HepG2 (cell line): ENCODE data around the gene ZNF618. TPM values are rescaled to one million over a fixed set of nuclear protein-coding genes. Genes with fewer than 3 reads are reported as not detected.

Experiments used
- ATAC-seq: fragments of 200-7000 bp; cut with Tn5 transposase; 3 replicates; pipeline ENCODE4 v1.9.1; 2020; ENCODE audit warnings: mild to moderate bottlenecking, moderate library complexity
- BruUV-seq: library from RNA; stranded (reverse); fragments of 400-500 nt; replicated peaks from 2 replicates; lab custom pipeline; 2021; lab: Mats Ljungman, UMichigan
- CTCF ChIA-PET: fragments of 300-600 bp; formaldehyde crosslinking; extraction: SDS; loops from one replicate; lab custom pipeline; 2021; ENCODE audit warnings: low total read pairs, inconsistent platforms, low intra/inter-chr PET ratio; lab: Yijun Ruan, JAX
- POLR2A ChIA-PET: fragments of 350-600 bp; sonication (Branson Sonifier 250); formaldehyde crosslinking; loops from one replicate; lab custom pipeline; 2020; ENCODE audit warnings: antibody characterized with exemption, inconsistent platforms; lab: Yijun Ruan, JAX
- DNase-seq: peaks from one replicate; pipeline ENCODE4 v3.0.0-alpha.2; 2015; ENCODE audit warnings: low spot score
- FAIRE-seq: peaks from 3 replicates; lab custom pipeline; 2011; peaks lifted over from hg19 to GRCh38; lab: Jason Lieb, UNC
- H2AFZ ChIP-seq: one replicate; pipeline ENCODE4 v1.6.1; 2011; ENCODE audit warnings: low read length, inconsistent platforms
- H3K27ac ChIP-seq: fragments of 300-600 bp; 3 replicates; pipeline ENCODE4 v1.8.0; 2011; ENCODE audit warnings: mixed run types, mild to moderate bottlenecking, mixed read lengths, low read length, inconsistent platforms; ENCODE audit not compliant: insufficient read depth; ENCODE audit errors: extremely low read length
- H3K27me3 ChIP-seq, 2 experiments: fragments of 200-600 bp in 1 of 2; 2 replicates in 1 of 2; 3 replicates in 1 of 2; pipeline versions ENCODE4 v1.6.0 to v1.8.0; 2011; ENCODE audit warnings: low read length in 2 of 2, mild to moderate bottlenecking in 2 of 2, moderate library complexity in 2 of 2, inconsistent platforms in 1 of 2; ENCODE audit not compliant: insufficient read depth in 2 of 2, control insufficient read depth in 1 of 2
- H3K36me3 ChIP-seq, 2 experiments: fragments of 200-600 bp in 1 of 2; replicated peaks in 1 of 2; 2 replicates in 1 of 2; 3 replicates in 1 of 2; pipeline versions ENCODE4 v1.5.1 to v1.8.0; 2011; ENCODE audit warnings: low read length in 2 of 2, inconsistent platforms in 1 of 2; ENCODE audit not compliant: insufficient read depth in 2 of 2, control insufficient read depth in 1 of 2
- H3K4me1 ChIP-seq: 2 replicates; pipeline ENCODE4 v1.5.1; 2012; ENCODE audit warnings: low read length, inconsistent platforms; ENCODE audit not compliant: insufficient read depth
- H3K4me2 ChIP-seq: 2 replicates; pipeline ENCODE4 v1.6.0; 2011; ENCODE audit warnings: low read depth, low read length, inconsistent platforms
- H3K4me3 ChIP-seq, 3 experiments: fragments of 200-600 bp in 1 of 3; sonication (generic), shearing (Covaris generic) in 1 of 3; replicated peaks in 1 of 3; 2 replicates each; pipeline ENCODE4 v1.5.1; 2011 to 2016; ENCODE audit warnings: low read length in 3 of 3, inconsistent platforms in 2 of 3, low read depth in 2 of 3, mild to moderate bottlenecking in 2 of 3, control low read depth in 1 of 3, mixed read lengths in 1 of 3; ENCODE audit not compliant: insufficient read depth in 1 of 3
- H3K79me2 ChIP-seq: one replicate; pipeline ENCODE4 v1.6.1; 2011; ENCODE audit warnings: low read length, inconsistent platforms; ENCODE audit not compliant: insufficient read depth
- H3K9ac ChIP-seq: 2 replicates; pipeline ENCODE4 v1.6.0; 2011; ENCODE audit warnings: mild to moderate bottlenecking, low read depth, low read length, inconsistent platforms; ENCODE audit not compliant: insufficient read depth
- H3K9me3 ChIP-seq: 2 replicates; pipeline ENCODE4 v1.5.1; 2012; ENCODE audit warnings: mild to moderate bottlenecking, low read length
- H4K20me1 ChIP-seq: 2 replicates; pipeline ENCODE4 v1.6.0; 2011; ENCODE audit warnings: inconsistent platforms, mild to moderate bottlenecking, low read length, moderate library complexity; ENCODE audit not compliant: insufficient read depth
- CAMTA2 ChIP-seq: sonication (generic); formaldehyde crosslinking; IDR thresholded peaks from 2 replicates; pipeline ENCODE4 v1.4.0; 2020; ENCODE audit warnings: mild to moderate bottlenecking, missing genetic modification reagents, borderline replicate concordance
- JUNB ChIP-seq: sonication (generic); formaldehyde crosslinking; IDR thresholded peaks from 2 replicates; pipeline ENCODE4 v1.8.0; 2022; ENCODE audit warnings: missing genetic modification reagents, mild to moderate bottlenecking, borderline replicate concordance
- KLF11 ChIP-seq: IDR thresholded peaks from 2 replicates; pipeline ENCODE4 v1.6.1; 2016; ENCODE audit warnings: missing compliant biosample characterization
- PCBP2 ChIP-seq: fragments of 200-400 bp; formaldehyde crosslinking; optimal IDR thresholded peaks from 2 replicates; pipeline ENCODE3; 2018; ENCODE audit warnings: low read length, low read depth; ENCODE audit not compliant: poor library complexity, severe bottlenecking
- RFX1 ChIP-seq: fragments of 450-650 bp; IDR thresholded peaks from 2 replicates; pipeline ENCODE4 v1.6.1; 2017
- RFX3 ChIP-seq: IDR thresholded peaks from 2 replicates; pipeline ENCODE4 v1.6.1; 2016; ENCODE audit warnings: missing biosample characterization, missing genetic modification reagents
- ZNF33B ChIP-seq: sonication (generic); formaldehyde crosslinking; IDR thresholded peaks from 2 replicates; pipeline ENCODE4 v1.5.1; 2020; ENCODE audit warnings: mild to moderate bottlenecking, missing genetic modification reagents
- ZNF589 ChIP-seq: sonication (generic); formaldehyde crosslinking; conservative IDR thresholded peaks from 2 replicates; pipeline ENCODE4 v1.8.0; 2022; ENCODE audit warnings: mild to moderate bottlenecking, moderate library complexity, missing genetic modification reagents
- in situ Hi-C: cut with HindIII; loops from 2 replicates; pipeline ENCODE4 v1.10.0; 2017; ENCODE audit warnings: low pct_unique_long_range_greater_than_20kb; ENCODE audit not compliant: extremely low pct_ligation_motif_present
- intact Hi-C: fragments of 100-400 bp; cut with micrococcal nuclease; formaldehyde crosslinking; loops from one replicate; pipeline ENCODE4 v1.10.0; 2022; ENCODE audit not compliant: unreplicated experiment
- polyA plus RNA-seq, 8 experiments: library from polyadenylated mRNA; depleted of rRNA in 3 of 8; stranded (reverse) in 7 of 8; unstranded in 1 of 8; fragments of >200 nt; fragmentation: Illumina TruSeq in 4 of 8; extraction: Trizol in 4 of 8; gene quantifications; 2 replicates each; pipeline versions ENCODE4 v1.2.1 to v1.2.3, GENCODE V29; 2011 to 2016; ENCODE audit warnings: low read depth in 4 of 8, missing spikeins in 1 of 8, mixed read lengths in 1 of 8; ENCODE audit not compliant: insufficient read depth in 1 of 8
- total RNA-seq, 5 experiments: library from RNA; depleted of rRNA; stranded (reverse); fragments of >200 nt; fragmentation: Illumina TruSeq; extraction: Trizol; gene quantifications; 2 replicates each; pipeline ENCODE4 v1.2.3, GENCODE V29; 2016; ENCODE audit warnings: low read depth in 1 of 5
- TF ChIP-seq, protein P1 (sequence below): sonication (generic); formaldehyde crosslinking; IDR thresholded peaks from 2 replicates; pipeline ENCODE4 v1.4.0; 2020; ENCODE audit warnings: missing genetic modification reagents
- TF ChIP-seq, protein P2 (sequence below): sonication (generic); formaldehyde crosslinking; IDR thresholded peaks from 2 replicates; pipeline ENCODE4 v1.8.0; 2022; ENCODE audit warnings: missing genetic modification reagents, mild to moderate bottlenecking, moderate library complexity, borderline replicate concordance
- TF ChIP-seq, protein P3 (sequence below): sonication (generic); formaldehyde crosslinking; IDR thresholded peaks from 2 replicates; pipeline ENCODE4; 2020; ENCODE audit warnings: missing genetic modification reagents, mild to moderate bottlenecking, borderline replicate concordance
- TF ChIP-seq, protein P4 (sequence below): sonication (generic); formaldehyde crosslinking; IDR thresholded peaks from 2 replicates; pipeline ENCODE4 v1.4.0; 2020; ENCODE audit warnings: missing genetic modification reagents

ZNF618 gene
- total and polyA plus RNA-seq, 2 of the 13 experiments (the other 11 are each of a cell fraction or from before 2014, with no cell fraction given) = 0.07 TPM

DNA sequence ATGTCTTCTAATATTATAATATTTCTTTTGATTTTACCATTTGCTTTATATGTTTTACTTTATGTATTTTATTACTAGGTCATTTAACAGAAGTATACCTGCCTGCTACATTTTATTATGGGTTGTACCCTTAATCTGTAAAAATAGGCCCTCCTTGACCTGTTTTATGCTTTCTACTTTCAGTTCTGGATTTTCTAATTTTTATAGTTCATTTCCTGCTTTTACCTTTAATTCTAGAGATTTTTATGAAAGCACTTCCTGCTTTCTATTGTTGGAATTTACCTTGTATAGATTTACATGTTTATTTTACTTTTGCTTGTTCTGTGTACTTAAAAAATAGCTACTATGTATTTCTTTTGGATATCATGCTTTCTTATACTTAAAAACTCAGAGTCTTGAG is 20.6 kb downstream of the ZNF618 start:
- ChIA-PET CTCF (no interaction called here), POLR2A (no interaction called here)
- no peak overlapping the region for H2AFZ ChIP-seq
- BruUV-seq = no TSS peak
- intact Hi-C loops = no loop called here
- no peak overlapping the region for H3K9ac ChIP-seq
- H3K4me3 ChIP-seq = no peak overlapping the region
- no peaks in the 10 kb centered on the region for H3K9me3 ChIP-seq
- no peak for DNase-seq
- H3K36me3 ChIP-seq = no peaks in the 10 kb centered on the region
- no peaks in the 10 kb centered on the region for H3K4me1 ChIP-seq
- no peaks in the 10 kb centered on the region for H4K20me1 ChIP-seq
- H3K27ac ChIP-seq = no peak overlapping the region
- H3K27me3 ChIP-seq = peaks cover 0 to 13% of the 10 kb centered on the region in 2 experiments; a peak in 2 of 5 replicates
- FAIRE-seq = no peak
- H3K4me2 ChIP-seq = no peak overlapping the region
- in situ Hi-C loops = no loop called here
- H3K79me2 ChIP-seq = no peaks in the 10 kb centered on the region
- no peak for ATAC-seq
- TF ChIP-seq, protein P1, sequence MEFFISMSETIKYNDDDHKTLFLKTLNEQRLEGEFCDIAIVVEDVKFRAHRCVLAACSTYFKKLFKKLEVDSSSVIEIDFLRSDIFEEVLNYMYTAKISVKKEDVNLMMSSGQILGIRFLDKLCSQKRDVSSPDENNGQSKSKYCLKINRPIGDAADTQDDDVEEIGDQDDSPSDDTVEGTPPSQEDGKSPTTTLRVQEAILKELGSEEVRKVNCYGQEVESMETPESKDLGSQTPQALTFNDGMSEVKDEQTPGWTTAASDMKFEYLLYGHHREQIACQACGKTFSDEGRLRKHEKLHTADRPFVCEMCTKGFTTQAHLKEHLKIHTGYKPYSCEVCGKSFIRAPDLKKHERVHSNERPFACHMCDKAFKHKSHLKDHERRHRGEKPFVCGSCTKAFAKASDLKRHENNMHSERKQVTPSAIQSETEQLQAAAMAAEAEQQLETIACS (CRISPR knock-in tag) = no peak
- TF ChIP-seq PCBP2 (no peak), ZNF589 (CRISPR knock-in tag) (no peak), RFX3 (CRISPR knock-in tag) (no peak), CAMTA2 (CRISPR knock-in tag) (no peak), RFX1 (no peak), KLF11 (CRISPR knock-in tag) (no peak), ZNF33B (CRISPR knock-in tag) (no peak), JUNB (CRISPR knock-in tag) (no peak)
- TF ChIP-seq, protein P2, sequence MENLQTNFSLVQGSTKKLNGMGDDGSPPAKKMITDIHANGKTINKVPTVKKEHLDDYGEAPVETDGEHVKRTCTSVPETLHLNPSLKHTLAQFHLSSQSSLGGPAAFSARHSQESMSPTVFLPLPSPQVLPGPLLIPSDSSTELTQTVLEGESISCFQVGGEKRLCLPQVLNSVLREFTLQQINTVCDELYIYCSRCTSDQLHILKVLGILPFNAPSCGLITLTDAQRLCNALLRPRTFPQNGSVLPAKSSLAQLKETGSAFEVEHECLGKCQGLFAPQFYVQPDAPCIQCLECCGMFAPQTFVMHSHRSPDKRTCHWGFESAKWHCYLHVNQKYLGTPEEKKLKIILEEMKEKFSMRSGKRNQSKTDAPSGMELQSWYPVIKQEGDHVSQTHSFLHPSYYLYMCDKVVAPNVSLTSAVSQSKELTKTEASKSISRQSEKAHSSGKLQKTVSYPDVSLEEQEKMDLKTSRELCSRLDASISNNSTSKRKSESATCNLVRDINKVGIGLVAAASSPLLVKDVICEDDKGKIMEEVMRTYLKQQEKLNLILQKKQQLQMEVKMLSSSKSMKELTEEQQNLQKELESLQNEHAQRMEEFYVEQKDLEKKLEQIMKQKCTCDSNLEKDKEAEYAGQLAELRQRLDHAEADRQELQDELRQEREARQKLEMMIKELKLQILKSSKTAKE = no peak
- TF ChIP-seq, protein P3, sequence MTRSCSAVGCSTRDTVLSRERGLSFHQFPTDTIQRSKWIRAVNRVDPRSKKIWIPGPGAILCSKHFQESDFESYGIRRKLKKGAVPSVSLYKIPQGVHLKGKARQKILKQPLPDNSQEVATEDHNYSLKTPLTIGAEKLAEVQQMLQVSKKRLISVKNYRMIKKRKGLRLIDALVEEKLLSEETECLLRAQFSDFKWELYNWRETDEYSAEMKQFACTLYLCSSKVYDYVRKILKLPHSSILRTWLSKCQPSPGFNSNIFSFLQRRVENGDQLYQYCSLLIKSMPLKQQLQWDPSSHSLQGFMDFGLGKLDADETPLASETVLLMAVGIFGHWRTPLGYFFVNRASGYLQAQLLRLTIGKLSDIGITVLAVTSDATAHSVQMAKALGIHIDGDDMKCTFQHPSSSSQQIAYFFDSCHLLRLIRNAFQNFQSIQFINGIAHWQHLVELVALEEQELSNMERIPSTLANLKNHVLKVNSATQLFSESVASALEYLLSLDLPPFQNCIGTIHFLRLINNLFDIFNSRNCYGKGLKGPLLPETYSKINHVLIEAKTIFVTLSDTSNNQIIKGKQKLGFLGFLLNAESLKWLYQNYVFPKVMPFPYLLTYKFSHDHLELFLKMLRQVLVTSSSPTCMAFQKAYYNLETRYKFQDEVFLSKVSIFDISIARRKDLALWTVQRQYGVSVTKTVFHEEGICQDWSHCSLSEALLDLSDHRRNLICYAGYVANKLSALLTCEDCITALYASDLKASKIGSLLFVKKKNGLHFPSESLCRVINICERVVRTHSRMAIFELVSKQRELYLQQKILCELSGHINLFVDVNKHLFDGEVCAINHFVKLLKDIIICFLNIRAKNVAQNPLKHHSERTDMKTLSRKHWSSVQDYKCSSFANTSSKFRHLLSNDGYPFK (CRISPR knock-in tag) = no peak
- TF ChIP-seq, protein P4, sequence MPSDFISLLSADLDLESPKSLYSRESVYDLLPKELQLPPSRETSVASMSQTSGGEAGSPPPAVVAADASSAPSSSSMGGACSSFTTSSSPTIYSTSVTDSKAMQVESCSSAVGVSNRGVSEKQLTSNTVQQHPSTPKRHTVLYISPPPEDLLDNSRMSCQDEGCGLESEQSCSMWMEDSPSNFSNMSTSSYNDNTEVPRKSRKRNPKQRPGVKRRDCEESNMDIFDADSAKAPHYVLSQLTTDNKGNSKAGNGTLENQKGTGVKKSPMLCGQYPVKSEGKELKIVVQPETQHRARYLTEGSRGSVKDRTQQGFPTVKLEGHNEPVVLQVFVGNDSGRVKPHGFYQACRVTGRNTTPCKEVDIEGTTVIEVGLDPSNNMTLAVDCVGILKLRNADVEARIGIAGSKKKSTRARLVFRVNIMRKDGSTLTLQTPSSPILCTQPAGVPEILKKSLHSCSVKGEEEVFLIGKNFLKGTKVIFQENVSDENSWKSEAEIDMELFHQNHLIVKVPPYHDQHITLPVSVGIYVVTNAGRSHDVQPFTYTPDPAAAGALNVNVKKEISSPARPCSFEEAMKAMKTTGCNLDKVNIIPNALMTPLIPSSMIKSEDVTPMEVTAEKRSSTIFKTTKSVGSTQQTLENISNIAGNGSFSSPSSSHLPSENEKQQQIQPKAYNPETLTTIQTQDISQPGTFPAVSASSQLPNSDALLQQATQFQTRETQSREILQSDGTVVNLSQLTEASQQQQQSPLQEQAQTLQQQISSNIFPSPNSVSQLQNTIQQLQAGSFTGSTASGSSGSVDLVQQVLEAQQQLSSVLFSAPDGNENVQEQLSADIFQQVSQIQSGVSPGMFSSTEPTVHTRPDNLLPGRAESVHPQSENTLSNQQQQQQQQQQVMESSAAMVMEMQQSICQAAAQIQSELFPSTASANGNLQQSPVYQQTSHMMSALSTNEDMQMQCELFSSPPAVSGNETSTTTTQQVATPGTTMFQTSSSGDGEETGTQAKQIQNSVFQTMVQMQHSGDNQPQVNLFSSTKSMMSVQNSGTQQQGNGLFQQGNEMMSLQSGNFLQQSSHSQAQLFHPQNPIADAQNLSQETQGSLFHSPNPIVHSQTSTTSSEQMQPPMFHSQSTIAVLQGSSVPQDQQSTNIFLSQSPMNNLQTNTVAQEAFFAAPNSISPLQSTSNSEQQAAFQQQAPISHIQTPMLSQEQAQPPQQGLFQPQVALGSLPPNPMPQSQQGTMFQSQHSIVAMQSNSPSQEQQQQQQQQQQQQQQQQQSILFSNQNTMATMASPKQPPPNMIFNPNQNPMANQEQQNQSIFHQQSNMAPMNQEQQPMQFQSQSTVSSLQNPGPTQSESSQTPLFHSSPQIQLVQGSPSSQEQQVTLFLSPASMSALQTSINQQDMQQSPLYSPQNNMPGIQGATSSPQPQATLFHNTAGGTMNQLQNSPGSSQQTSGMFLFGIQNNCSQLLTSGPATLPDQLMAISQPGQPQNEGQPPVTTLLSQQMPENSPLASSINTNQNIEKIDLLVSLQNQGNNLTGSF (CRISPR knock-in tag) = no peak
